Right atrium auricular region (tissue), 2 donors: ENCODE data around the gene ODAD4. TPM values are rescaled to one million over a fixed set of nuclear protein-coding genes. Genes with fewer than 3 reads are reported as not detected.
A peak's percentile ranks its signal among the peaks of the same experiment; 100 is the strongest.

Source experiments
- DNase-seq: peaks from one replicate; pipeline ENCODE4 v3.0.0-alpha.2; 2019; ENCODE audit warnings: low spot score
- H3K27ac ChIP-seq, 2 donors: fragments of 200-600 bp; sonication (generic); 1 replicate in 1 of 2; 2 replicates in 1 of 2; pipeline ENCODE4 v1.5.1; 2016 to 2019
- H3K27me3 ChIP-seq, 2 donors: fragments of 200-600 bp; sonication (generic); one replicate each; pipeline versions ENCODE4 v1.5.1 to v1.6.0; 2017 to 2019
- H3K36me3 ChIP-seq: fragments of 200-600 bp; sonication (generic); one replicate; pipeline ENCODE4 v1.5.1; 2016
- H3K4me1 ChIP-seq, 2 donors: fragments of 200-600 bp; sonication (generic); one replicate each; pipeline versions ENCODE4 v1.5.1 to v1.6.0; 2017 to 2019
- H3K4me3 ChIP-seq, 2 donors: fragments of 200-600 bp; sonication (generic); 1 replicate in 1 of 2; 2 replicates in 1 of 2; pipeline ENCODE4 v1.5.1; 2017 to 2019; ENCODE audit warnings: mild to moderate bottlenecking in 1 of 2, moderate library complexity in 1 of 2
- H3K9me3 ChIP-seq, 2 donors: fragments of 200-600 bp; sonication (generic); one replicate each; pipeline ENCODE4 v1.5.1; 2019
- CTCF ChIP-seq, 2 donors: fragments of 200-600 bp; sonication (generic); IDR thresholded peaks; one replicate each; pipeline ENCODE4 v1.5.1; 2019; ENCODE audit warnings: antibody characterized with exemption in 2 of 2
- total RNA-seq, 2 donors: library from RNA; depleted of rRNA; stranded (reverse); fragments of >200 nt; gene quantifications; one replicate each; pipeline ENCODE4 v1.1.0, GENCODE V29; 2016

Gene ODAD4
- total RNA-seq, 2 donors from 2014 or later: 0.43 to 0.56 TPM

DNA sequence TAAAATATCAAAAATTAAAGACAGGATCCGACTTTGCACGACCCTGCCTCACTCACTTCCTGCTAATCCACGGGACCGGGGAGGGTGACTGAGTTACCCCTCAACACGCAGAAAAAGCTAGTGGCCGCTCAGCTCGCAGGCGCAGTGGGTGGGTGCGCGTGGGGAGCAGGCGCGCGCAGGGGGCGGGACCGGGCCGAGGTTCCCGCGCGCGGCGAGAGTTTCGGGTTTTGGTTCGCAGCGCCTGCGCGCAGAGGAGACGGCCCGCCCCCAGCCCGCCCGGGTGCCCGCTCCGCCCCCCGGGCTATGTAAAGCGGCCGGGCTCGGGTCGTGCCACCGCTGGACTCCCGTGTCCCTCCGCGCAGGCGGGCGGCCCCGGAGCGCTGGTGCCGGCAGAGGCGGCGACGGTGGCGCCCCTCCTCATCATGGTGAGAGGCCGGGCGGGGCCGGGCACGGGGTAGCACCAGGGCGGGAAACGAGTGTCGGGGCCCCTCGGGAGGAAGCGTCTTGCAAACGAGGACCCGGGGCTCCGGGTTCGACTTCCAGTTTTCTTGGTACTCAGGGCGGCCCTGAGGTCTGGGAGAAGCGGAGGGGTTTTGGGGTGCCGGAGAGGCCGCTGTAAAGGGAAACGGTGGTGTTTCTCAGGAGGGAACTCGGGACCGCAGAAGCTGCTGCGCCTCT lies 36.2 kb downstream of the ODAD4 start, which contains the start of gene CNP:
CNP (plus strand) TSS at position 333 of the 678 bp plus-strand sequence; CDS start at position 423, 90 bp downstream.
- peaks cover 2% of the 10 kb centered on the region for H3K36me3 ChIP-seq
- H3K4me1 ChIP-seq: peaks cover 0 to 28% of the 10 kb centered on the region in 2 donors
- peak within 1 kb of the TSS; percentile 71 to 99 for H3K4me3 ChIP-seq
- H3K27me3 ChIP-seq: no peaks in the 10 kb centered on the region
- H3K27ac ChIP-seq: peak within 1 kb of the TSS; percentile 83 to 91
- H3K9me3 ChIP-seq: no peaks in the 10 kb centered on the region
- peak in 1 of 2 donors; percentile 25 for TF ChIP-seq CTCF (IDR thresholded peaks at IDR 0.05)
- peak; percentile 88 for DNase-seq

GRCh38 chr17:41967141-41967920 lies 36.9 kb downstream of the ODAD4 start:
- Histone ChIP-seq H3K36me3 (peaks cover 10% of the 10 kb centered on the region), H3K9me3 (no peaks in the 10 kb centered on the region), H3K27me3 (no peaks in the 10 kb centered on the region), H3K27ac (peak overlapping the region; percentile 83 to 91), H3K4me1 (peaks cover 0 to 30% of the 10 kb centered on the region in 2 donors), H3K4me3 (peak overlapping the region; percentile 71 to 99)
- TF ChIP-seq CTCF (IDR thresholded peaks at IDR 0.05): no peak
- no peak for DNase-seq

DNA sequence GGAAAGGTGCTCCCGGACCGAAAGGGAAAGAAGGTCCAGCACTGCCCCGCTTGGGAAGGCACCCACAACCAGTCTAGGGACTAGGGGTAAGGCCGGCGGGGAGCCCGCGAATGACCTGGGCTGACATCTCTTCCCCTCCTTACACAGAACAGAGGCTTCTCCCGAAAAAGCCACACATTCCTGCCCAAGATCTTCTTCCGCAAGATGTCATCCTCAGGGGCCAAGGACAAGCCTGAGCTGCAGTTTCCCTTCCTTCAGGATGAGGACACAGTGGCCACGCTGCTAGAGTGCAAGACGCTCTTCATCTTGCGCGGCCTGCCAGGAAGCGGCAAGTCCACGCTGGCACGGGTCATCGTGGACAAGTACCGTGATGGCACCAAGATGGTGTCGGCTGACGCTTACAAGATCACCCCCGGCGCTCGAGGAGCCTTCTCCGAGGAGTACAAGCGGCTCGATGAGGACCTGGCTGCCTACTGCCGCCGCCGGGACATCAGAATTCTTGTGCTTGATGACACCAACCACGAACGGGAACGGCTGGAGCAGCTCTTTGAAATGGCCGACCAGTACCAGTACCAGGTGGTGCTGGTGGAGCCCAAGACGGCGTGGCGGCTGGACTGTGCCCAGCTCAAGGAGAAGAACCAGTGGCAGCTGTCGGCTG lies 37.6 kb downstream of the ODAD4 start:
- no peak for TF ChIP-seq CTCF (IDR thresholded peaks at IDR 0.05)
- Histone ChIP-seq H3K27me3 (no peaks in the 10 kb centered on the region), H3K27ac (peak overlapping the region in 1 of 2 donors; percentile 83), H3K9me3 (no peaks in the 10 kb centered on the region), H3K4me1 (peaks cover 0 to 32% of the 10 kb centered on the region in 2 donors), H3K36me3 (peaks cover 17% of the 10 kb centered on the region), H3K4me3 (peak overlapping the region; percentile 71 to 99)
- no peak for DNase-seq

- Histone ChIP-seq H3K27ac (no peak overlapping the region), H3K27me3 (no peaks in the 10 kb centered on the region), H3K4me3 (no peak overlapping the region), H3K4me1 (peaks cover 0 to 37% of the 10 kb centered on the region in 2 donors), H3K36me3 (peaks cover 23% of the 10 kb centered on the region), H3K9me3 (no peaks in the 10 kb centered on the region)
- no peak for TF ChIP-seq CTCF (IDR thresholded peaks at IDR 0.05)
- no peak for DNase-seq
Measured at GRCh38 chr17:41968676-41969075, 38.3 kb downstream of the ODAD4 start.

DNA sequence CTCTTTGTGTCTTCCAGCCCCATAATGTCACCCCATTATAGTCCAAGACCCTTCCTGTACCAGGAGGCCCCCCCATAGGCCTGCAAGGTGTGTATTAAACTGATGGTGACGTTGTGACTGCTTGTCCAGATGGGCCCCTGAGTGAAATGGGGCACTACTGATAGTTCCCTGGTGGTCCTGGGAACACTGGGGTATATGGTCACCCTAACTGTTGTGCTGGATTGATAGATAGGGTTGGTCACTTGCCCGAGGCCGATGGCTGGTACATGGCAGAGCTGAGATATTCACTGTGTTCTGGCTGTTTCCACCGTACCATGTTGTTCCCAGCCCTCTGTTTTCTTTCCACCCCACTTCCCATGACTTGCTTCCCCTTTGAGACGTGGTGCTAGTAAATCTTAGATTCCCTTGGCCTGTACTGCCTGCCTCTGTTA lies 40.5 kb downstream of the ODAD4 start:
- Histone ChIP-seq H3K36me3 (peaks cover 46% of the 10 kb centered on the region), H3K9me3 (no peaks in the 10 kb centered on the region), H3K27me3 (no peaks in the 10 kb centered on the region), H3K27ac (no peak overlapping the region), H3K4me1 (peaks cover 0 to 30% of the 10 kb centered on the region in 2 donors), H3K4me3 (no peak overlapping the region)
- no peak for DNase-seq
- TF ChIP-seq CTCF (IDR thresholded peaks at IDR 0.05): no peak
